ENCODE measurements around the gene ADSS1.
"Not testable (repeated sequence)": the region's sequence is repeated elsewhere in the genome, so short reads cannot be mapped to it uniquely, and the experiment has no call there.

The ADSS1 gene

DNA sequence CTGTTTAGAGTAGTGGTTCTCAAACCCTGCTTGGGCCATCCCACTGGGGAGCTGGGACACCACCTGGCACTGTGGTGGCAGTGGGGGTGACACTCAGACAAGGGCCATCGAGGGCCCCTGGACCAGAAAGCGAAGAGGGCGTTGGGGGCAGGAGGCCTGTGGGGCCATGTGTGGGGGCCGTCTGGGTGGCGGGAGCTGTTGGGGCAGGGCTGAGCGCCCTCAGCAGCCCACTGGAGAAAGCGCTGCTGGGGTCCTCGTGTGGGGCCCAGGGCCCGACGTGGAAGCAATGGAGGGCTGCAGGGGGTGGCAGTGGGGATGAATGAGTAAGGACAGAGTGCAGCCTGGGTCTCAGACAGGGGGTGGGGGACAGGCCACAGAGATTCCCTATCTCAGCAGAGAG lies 5.9 kb upstream of the ADSS1 start:
- DNase-seq: no peak

GRCh38 chr14:104718871-104719270 lies 5.2 kb upstream of the ADSS1 start:
- no peak for DNase-seq

- DNase-seq: no peak
Measured at GRCh38 chr14:104719343-104719742, 4.7 kb upstream of the ADSS1 start.

DNA sequence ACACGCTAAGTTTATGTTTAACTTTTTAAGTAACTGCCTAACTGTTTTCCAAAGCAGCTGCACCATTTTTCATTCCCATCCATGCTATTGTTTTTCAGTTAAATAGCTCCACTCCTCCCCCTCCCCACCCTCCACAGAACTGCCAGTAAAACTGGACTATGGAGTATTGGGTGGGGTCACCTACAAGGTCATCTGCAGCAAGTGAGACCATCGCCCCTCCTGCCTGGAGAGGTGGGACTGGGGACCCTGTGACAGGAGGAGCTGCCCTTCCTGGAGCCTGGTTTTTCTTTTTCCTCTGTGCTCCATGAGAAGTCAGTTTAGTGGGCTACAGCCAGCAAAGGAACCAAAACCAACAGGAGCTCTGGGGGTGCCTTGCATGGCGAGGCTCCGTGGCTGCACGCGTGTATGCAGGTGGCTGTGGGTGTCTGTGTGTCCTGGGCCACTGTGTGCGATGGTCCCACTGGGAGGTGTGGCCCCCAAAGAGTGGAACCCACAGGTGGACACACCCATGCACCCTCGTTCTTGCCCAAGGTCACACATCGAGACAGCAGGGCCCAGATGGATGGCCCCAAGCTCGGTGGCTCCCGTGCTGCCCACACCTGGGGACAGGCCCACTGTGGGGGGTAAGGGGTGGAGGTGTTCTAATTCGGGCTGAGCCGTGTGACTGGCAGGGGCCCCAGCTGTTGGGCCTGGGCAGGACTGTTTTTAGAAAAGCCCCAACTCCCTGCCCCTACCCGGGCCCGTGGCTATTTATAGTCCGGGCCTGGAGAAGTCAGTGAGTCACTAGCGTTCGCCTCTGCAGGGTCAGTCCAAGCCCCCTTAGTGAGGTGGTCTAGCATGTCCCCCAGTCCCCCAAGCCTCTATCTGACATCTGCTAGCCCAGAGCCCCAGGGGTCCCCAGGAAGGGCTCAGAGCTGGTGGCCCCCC lies 2.3 kb upstream of the ADSS1 start:
- no peak for DNase-seq

DNA sequence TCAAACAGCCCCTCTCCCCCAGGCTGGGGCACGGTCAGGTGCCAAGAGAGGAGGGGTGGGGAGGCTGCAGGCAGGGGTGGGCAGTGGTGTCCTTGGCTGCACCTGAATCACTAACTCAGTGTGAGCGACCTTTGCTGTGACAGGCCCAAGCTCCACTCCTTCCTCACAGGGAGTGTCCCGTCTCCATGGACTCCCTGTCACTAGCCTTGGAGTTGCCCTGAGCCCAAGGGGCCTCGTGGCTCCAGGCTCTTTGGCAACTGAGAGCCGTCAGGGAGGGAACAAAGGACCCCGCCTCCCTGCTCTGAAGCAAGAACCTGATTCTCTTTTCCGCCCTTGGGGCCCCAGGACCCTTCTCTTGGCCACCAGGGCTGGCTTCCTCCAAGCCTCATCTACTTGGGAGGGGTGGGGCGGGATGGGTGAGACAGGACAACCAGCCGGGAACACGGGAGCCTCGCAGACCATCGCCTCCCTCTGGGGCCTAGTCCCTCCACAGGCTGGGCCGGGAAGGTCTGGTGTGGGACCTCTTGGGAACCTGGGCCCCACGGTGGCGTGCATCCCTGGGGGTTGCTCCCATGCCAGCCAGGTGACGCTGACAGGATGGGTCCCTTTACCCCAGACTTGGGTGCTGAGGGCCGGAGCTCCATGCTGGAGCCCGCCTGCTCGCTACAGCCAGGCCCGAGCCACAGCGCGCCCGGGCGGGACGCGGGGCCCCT lies 935 bp upstream of the ADSS1 start:
- no peak for DNase-seq

DNA sequence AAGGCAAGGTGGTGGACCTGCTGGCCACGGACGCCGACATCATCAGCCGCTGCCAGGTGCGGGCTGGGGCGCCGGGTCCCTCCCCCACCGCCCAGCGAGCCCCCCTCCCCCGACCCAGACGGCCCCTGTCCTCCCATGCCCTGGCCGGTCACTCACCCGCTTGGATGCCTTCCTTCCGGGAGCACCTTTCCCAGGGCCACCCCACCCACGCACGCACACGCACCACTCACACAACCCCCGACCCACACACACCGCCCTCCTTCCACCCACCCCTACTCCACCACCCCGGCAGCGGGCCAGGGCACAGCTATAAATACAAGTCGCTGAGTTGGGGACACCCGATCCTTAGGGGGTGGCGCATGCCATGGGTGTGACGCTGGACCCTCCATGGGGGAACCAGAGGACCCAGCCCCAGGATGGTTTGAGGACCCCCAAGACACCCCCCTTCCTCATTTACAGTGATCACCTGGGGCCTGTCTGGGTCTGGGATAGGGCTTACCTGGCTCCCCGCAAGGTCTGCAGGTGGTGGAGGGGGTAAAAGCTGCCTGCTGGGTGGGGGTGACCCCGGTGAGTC lies 465 bp downstream of the ADSS1 start:
- DNase-seq: no peak

DNA sequence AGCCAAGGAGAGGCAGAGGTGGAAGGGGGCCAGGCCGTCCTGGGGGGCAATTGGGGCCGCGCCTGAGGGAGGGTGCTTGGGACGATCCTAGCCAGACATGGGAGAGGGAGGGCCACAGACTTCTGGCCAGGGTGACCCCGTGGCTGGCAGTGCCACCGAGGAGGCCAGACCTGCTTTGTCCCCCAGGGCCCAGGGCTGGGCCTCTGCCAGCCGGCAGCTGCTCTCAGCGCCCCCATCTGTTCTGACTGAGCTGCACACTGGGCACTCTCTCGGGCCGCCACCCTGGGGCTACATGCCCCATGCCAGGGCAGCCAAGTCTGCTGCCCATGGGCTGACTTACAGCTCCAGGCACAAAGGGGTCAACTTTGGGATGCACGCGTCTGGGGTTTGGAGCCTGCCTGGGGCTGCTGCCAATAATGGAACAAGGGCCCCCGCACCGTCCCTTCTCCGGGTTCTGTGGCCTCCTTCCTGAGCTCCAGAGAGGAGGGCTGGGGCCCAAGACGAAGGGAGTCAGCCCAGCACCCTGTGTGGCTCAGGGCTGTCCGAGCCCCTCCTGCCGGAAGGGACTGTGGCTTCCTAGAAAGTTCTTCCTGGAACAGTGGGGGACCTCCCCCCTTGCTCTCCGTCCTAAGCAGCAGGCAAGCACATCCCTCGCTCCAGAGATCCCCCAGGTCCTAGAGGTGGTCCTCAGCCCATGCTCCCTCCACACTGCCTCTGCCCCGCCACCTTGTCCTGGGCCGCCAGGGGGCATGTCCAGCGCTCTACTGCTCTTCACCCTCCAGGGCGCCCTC lies 1.1 kb downstream of the ADSS1 start:
- no peak for DNase-seq

GRCh38 chr14:104725772-104726548 lies 1.9 kb downstream of the ADSS1 start:
- no peak for DNase-seq

- no peak for DNase-seq
Measured at GRCh38 chr14:104726600-104727451, 2.8 kb downstream of the ADSS1 start.

GRCh38 chr14:104728631-104729030 lies 4.6 kb downstream of the ADSS1 start:
- no peak for DNase-seq

- not testable (repeated sequence) for DNase-seq
Measured at GRCh38 chr14:104729176-104729834, 5.3 kb downstream of the ADSS1 start.

- DNase-seq: no peak
Measured at GRCh38 chr14:104729835-104730181, 5.8 kb downstream of the ADSS1 start.

DNA sequence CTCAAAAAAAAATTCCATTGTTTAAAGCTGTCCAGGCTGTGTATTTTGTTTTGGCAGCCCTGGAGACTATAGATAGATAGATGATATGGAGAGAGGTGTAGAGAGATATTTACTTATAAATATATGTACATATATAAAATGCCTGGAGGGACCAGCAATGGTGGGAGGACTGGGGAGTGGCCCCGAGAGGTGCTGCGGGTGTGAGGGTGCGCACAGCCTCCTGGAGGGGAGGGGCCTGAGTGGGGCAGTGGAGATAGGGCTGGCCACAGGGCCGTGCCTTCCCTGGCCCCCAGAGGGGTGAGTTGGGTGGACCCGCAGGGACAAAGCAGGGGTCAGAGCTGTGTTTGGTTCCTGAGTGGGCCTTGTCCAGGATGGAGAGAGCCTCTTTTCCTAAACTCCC lies 6.5 kb downstream of the ADSS1 start:
- no peak for DNase-seq

- no peak for DNase-seq
Measured at GRCh38 chr14:104731320-104732294, 7.6 kb downstream of the ADSS1 start.

DNA sequence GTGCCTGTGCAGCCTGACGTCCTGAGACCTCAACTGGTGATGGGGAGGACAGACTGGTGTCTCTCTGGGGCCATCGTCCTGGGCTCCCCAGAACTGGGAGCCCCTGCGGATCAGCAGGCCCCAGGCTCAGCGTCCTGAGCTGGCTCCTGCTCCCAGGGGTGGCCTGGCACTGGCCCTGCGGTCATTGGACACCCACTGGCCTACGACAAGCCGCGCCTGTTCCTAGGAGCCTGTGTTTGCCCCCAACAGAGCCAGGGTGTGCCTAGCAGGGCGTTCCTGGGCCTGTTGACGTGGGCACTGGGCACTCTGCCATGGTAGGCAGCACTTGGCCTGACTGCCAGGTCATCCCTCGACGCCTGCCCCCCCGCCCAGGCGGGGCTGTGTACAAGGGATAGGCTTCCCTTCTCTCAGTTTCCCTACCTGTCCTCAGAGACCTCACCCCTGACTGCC lies 8.4 kb downstream of the ADSS1 start:
- no peak for DNase-seq

- no peak for DNase-seq
Measured at GRCh38 chr14:104732931-104733681, 9.1 kb downstream of the ADSS1 start.

DNA sequence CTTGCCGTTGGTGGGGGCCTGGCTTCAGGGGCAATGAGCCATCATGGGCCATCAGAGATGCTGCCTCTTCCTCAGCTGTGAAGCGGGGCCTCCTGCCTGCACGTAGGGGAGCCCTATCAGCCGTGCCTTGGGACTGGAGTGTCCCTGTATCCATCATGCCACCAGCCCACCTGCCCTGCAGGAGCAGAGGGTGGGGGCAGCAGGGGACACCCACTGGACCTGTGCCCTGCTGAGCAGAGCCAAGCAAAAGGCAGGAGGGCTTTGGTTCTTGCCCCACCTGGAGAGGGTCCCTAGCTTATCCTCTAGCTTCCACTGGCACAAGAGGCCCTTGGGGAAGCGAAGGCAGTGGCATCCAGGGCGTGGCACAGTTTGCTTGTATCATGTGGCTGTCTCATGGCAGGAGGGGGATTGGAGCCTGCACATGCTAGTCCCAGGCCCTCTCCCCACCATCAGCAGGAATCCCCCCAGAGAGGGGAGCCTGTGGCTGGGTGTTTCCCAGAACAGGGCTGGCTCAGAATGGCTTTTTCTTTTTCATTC lies 10.1 kb downstream of the ADSS1 start:
- no peak for DNase-seq

DNA sequence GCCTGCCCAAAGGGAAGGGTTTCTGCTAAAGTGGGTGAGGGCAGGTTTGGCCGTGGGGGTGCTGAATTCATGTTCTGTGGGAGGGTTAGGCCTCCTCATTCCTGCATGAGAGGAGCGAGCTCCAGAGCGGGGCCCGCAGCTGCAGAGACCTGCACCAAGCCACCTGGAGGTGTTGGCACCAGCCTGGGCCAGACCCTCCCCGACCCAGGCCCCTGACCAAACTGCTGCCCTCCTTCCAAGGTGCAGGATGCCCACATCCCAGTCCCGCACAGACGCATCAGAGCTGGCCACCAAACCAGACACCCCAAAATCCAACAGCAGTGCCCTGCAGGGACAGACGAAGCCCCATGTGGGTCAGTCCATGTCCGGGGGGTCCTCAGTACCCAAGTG lies 10.6 kb downstream of the ADSS1 start:
- DNase-seq: no peak
